ENCODE measurements around the gene GSG1L2. TPM values are rescaled to one million over a fixed set of nuclear protein-coding genes. Genes with fewer than 3 reads are reported as not detected.

The GSG1L2 gene
- total RNA-seq, 1 donor from 2014 or later: not detected

DNA sequence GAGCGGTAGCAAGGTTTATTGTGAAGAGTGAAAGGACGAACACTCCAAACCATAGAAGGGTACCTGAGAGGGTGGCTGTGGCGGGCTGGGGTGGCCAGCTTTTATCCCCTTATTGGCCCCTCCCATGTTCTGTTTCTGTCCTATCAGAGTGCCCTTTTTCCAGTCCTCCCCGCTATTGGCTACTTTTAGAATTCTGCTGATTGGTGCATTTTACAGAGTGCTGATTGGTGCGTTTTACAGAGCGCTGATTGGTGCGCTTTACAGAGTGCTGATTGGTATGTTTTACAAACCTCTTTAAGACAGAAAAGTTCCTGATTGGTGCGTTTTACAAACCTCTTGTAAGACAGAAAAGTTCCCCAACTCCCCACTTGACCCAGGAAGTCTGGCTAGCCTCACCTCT, 12.5 kb downstream of the GSG1L2 start:
- H3K9me3 Mint-ChIP-seq: peaks cover 3% of the 10 kb centered on the region
- no peak overlapping the region for H3K27ac Mint-ChIP-seq (ENCODE audit: unreplicated experiment)
- no peak overlapping the region for H3K4me3 Mint-ChIP-seq
- DNase-seq (ENCODE audit: low read depth, low spot score): no peak
- H3K4me1 Mint-ChIP-seq: no peaks in the 10 kb centered on the region
- no peaks in the 10 kb centered on the region for H3K36me3 Mint-ChIP-seq (ENCODE audit: low read depth)
- H3K27me3 Mint-ChIP-seq (ENCODE audit: low read depth): peaks cover 17% of the 10 kb centered on the region
- TF ChIP-seq, protein P1, sequence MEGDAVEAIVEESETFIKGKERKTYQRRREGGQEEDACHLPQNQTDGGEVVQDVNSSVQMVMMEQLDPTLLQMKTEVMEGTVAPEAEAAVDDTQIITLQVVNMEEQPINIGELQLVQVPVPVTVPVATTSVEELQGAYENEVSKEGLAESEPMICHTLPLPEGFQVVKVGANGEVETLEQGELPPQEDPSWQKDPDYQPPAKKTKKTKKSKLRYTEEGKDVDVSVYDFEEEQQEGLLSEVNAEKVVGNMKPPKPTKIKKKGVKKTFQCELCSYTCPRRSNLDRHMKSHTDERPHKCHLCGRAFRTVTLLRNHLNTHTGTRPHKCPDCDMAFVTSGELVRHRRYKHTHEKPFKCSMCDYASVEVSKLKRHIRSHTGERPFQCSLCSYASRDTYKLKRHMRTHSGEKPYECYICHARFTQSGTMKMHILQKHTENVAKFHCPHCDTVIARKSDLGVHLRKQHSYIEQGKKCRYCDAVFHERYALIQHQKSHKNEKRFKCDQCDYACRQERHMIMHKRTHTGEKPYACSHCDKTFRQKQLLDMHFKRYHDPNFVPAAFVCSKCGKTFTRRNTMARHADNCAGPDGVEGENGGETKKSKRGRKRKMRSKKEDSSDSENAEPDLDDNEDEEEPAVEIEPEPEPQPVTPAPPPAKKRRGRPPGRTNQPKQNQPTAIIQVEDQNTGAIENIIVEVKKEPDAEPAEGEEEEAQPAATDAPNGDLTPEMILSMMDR (conservative IDR thresholded peaks at IDR 0.05): no peak

DNA sequence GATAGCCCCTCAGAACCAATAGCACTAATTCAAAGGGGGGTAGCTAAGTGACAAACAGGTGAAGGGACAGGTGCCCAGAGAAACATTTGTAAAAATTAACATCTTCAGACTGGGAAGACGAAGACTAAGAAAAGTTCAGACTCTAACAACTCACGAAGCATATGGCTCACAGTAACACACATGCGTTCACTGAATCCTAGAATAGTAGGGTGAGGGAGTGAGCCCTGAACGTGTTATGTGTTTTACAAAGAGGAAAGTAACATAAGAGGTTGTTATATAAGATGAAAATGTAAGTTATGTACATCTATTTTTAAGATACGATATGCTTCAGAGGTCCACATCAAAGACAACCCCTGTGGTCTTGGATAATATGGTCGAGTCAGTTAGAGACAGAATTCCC, 15.2 kb downstream of the GSG1L2 start:
- no peaks in the 10 kb centered on the region for H3K36me3 Mint-ChIP-seq (ENCODE audit: low read depth)
- TF ChIP-seq, protein P1 (conservative IDR thresholded peaks at IDR 0.05): no peak
- peaks cover 3% of the 10 kb centered on the region for H3K9me3 Mint-ChIP-seq
- DNase-seq (ENCODE audit: low read depth, low spot score): no peak
- H3K27me3 Mint-ChIP-seq (ENCODE audit: low read depth): peaks cover 17% of the 10 kb centered on the region
- no peaks in the 10 kb centered on the region for H3K4me1 Mint-ChIP-seq
- H3K27ac Mint-ChIP-seq (ENCODE audit: unreplicated experiment): no peak overlapping the region
- no peak overlapping the region for H3K4me3 Mint-ChIP-seq

DNA sequence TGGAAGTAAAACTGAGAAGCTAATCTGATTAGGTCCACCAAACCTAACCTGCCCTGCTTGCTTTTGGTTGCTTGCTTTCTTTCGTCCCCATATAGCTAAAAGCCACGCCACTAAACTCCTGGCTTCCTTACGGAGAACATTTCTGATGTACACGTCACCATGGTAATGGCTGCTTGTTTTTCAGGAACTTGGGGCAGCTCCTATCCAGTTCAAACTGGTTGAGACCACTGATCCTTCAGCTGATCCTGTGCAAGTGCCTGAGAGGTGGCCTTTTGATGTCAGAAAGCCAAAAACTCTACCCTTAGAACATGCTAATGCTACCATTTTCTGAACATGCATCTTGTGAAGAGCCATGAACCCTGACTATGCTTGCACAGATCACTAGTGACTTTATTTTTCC, 16.1 kb downstream of the GSG1L2 start:
- DNase-seq (ENCODE audit: low read depth, low spot score): no peak
- Mint-ChIP-seq H3K9me3 (peaks cover 3% of the 10 kb centered on the region), H3K27me3 (ENCODE audit: low read depth) (peaks cover 17% of the 10 kb centered on the region), H3K27ac (ENCODE audit: unreplicated experiment) (no peak overlapping the region), H3K4me1 (no peaks in the 10 kb centered on the region), H3K4me3 (no peak overlapping the region), H3K36me3 (ENCODE audit: low read depth) (no peaks in the 10 kb centered on the region)
- TF ChIP-seq, protein P1 (conservative IDR thresholded peaks at IDR 0.05): no peak

DNA sequence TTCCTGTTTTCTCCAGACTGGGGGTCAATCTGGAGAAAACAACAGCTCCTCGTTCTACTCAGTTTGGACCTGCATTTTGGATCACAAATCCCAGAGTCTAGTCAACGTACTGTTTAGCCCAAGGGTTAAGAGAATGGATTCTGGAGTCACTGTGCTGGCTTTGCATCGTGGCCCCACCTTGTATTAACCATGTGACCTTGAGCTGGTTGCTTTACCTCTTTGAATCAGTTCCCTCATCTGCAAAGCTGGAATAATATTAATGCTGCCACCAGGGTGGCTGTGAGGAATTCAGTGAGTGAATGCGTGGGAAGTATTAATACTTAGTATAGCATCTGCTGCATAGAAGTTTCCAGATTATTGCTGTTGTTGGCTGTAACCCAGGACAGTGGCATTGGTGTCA, 19.2 kb downstream of the GSG1L2 start:
- no peak overlapping the region for H3K27ac Mint-ChIP-seq (ENCODE audit: unreplicated experiment)
- H3K27me3 Mint-ChIP-seq (ENCODE audit: low read depth): peaks cover 26% of the 10 kb centered on the region
- DNase-seq (ENCODE audit: low read depth, low spot score): no peak
- H3K4me1 Mint-ChIP-seq: no peaks in the 10 kb centered on the region
- peaks cover 3% of the 10 kb centered on the region for H3K9me3 Mint-ChIP-seq
- H3K36me3 Mint-ChIP-seq (ENCODE audit: low read depth): no peaks in the 10 kb centered on the region
- TF ChIP-seq, protein P1 (conservative IDR thresholded peaks at IDR 0.05): no peak
- H3K4me3 Mint-ChIP-seq: no peak overlapping the region

DNA sequence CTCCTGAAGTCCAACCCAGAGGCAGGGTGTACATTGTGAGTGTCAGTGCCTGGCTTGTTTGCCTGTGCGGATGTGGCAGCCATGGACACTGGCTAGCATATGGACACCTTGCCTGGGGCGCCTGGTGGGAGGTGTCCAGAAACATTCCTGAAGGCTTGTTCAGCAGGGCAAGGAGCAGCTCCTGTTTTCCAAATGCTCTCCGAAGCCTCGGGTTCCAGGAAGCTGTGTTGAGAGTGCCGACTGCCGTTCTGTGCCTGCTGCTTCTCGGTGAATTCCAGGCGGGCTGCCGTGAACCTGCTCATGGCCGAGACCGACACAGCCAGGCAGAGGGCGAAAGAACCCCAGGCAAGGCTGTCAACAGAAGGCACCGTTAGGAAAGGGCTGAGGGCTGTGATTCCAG, 19.6 kb downstream of the GSG1L2 start:
- no peaks in the 10 kb centered on the region for H3K36me3 Mint-ChIP-seq (ENCODE audit: low read depth)
- peaks cover 26% of the 10 kb centered on the region for H3K27me3 Mint-ChIP-seq (ENCODE audit: low read depth)
- H3K27ac Mint-ChIP-seq (ENCODE audit: unreplicated experiment): no peak overlapping the region
- TF ChIP-seq, protein P1 (conservative IDR thresholded peaks at IDR 0.05): no peak
- no peak for DNase-seq (ENCODE audit: low read depth, low spot score)
- H3K4me1 Mint-ChIP-seq: no peaks in the 10 kb centered on the region
- H3K9me3 Mint-ChIP-seq: no peaks in the 10 kb centered on the region
- no peak overlapping the region for H3K4me3 Mint-ChIP-seq

DNA sequence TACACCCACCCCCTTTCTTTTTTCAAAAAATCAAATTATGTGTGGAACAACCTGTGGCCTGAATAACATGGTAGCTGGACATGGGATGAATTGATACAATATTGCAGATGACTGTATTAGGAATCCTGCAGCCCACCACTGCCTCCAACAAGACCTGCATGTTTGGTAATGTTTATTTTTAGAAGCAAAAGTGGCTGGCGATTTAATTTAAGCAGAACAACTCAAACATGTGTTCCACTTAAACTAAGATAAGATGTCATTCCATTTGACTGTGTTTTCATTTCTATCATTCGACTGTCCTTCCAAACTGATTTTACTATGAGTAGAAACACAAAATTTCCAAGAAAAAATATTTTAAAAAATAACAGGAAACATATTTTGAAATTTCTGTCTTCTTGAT, 20.4 kb downstream of the GSG1L2 start:
- DNase-seq (ENCODE audit: low read depth, low spot score): no peak
- Mint-ChIP-seq H3K36me3 (ENCODE audit: low read depth) (no peaks in the 10 kb centered on the region), H3K4me3 (no peak overlapping the region), H3K27me3 (ENCODE audit: low read depth) (peaks cover 24% of the 10 kb centered on the region), H3K4me1 (no peaks in the 10 kb centered on the region), H3K9me3 (no peaks in the 10 kb centered on the region), H3K27ac (ENCODE audit: unreplicated experiment) (no peak overlapping the region)
- TF ChIP-seq, protein P1 (conservative IDR thresholded peaks at IDR 0.05): no peak

Data from neural crest cell (in vitro differentiated cells).